Adrenal gland (tissue), 12 donors: Measurements from ENCODE around the gene KCNN3. TPM values are rescaled to one million over a fixed set of nuclear protein-coding genes. Genes with fewer than 3 reads are reported as not detected.

Experiments
- DNase-seq, 7 donors: peaks; one replicate each; pipeline ENCODE4 v3.0.0-alpha.2; 2019 to 2020
- H3K27ac ChIP-seq, 5 donors: fragments of 200-600 bp; sonication (generic) in 4 of 5; 1 replicate in 3 of 5; 2 replicates in 2 of 5; pipeline versions ENCODE4 v1.5.1 to v1.8.0; 2016 to 2020; ENCODE audit warnings: mild to moderate bottlenecking in 1 of 5
- H3K27me3 ChIP-seq: fragments of 200-600 bp; 2 replicates; pipeline ENCODE4 v1.8.0; 2021
- H3K36me3 ChIP-seq, 2 donors: fragments of 200-600 bp; replicated peaks in 1 of 2; 1 replicate in 1 of 2; 2 replicates in 1 of 2; pipeline versions ENCODE4 v1.5.1 to v1.8.0; 2018 to 2022
- H3K4me1 ChIP-seq, 2 donors: fragments of 200-600 bp; replicated peaks in 1 of 2; 1 replicate in 1 of 2; 2 replicates in 1 of 2; pipeline versions ENCODE4 v1.5.1 to v1.8.0; 2018 to 2021
- H3K4me3 ChIP-seq, 4 donors: fragments of 200-600 bp; sonication (generic) in 3 of 4; one replicate each; pipeline ENCODE4 v1.5.1; 2016 to 2018
- H3K9me3 ChIP-seq, 3 donors: fragments of 200-600 bp; sonication (generic) in 1 of 3; replicated peaks in 1 of 3; 1 replicate in 2 of 3; 2 replicates in 1 of 3; pipeline versions ENCODE4 v1.5.1 to v1.8.0; 2016 to 2021
- CTCF ChIP-seq, 6 experiments: fragments of 450-650 bp in 4 of 6; fragments of 200-600 bp in 2 of 6; sonication (generic) in 1 of 6; IDR thresholded peaks; 1 replicate in 5 of 6; 2 replicates in 1 of 6; pipeline versions ENCODE4 v1.5.1 to v1.8.0; 2016 to 2021; ENCODE audit warnings: antibody characterized with exemption in 6 of 6, mild to moderate bottlenecking in 2 of 6, moderate library complexity in 1 of 6
- POLR2A ChIP-seq, 2 donors: fragments of 450-650 bp; IDR thresholded peaks; one replicate each; pipeline ENCODE4 v1.6.1; 2017; ENCODE audit warnings: antibody characterized with exemption in 2 of 2, mild to moderate bottlenecking in 2 of 2, moderate library complexity in 1 of 2
- WGBS, 4 donors: extraction: QIAGEN DNeasy Blood & Tissue Kit in 2 of 4; methylation state at CpG; one replicate each; pipeline versions ENCODE4 v1.1.5 to v1.1.7; 2013 to 2017; 5-methylcytosine and 5-hydroxymethylcytosine counted together
- intact Hi-C, 2 donors: fragments of 100-400 bp; cut with DNase I; formaldehyde crosslinking; loops; one replicate each; pipeline versions ENCODE4 v1.14.1 to v1.15.0; 2022 to 2023
- polyA plus RNA-seq, 3 donors: library from polyadenylated mRNA; stranded (reverse); fragments of 200-250 nt in 2 of 3; fragments of 350-450 nt in 1 of 3; fragmentation: Illumina TruSeq in 1 of 3; extraction: RNeasy Lipid Tissue Mini Kit (QIAGEN cat#74804) in 1 of 3; gene quantifications; one replicate each; pipeline ENCODE4 v1.2.3, GENCODE V29; 2013 to 2014
- total RNA-seq, 9 donors: library from RNA; depleted of rRNA in 4 of 9; stranded (reverse); fragments of >200 nt in 4 of 9; fragments of 120-200 nt in 1 of 9; fragmentation: NEBNext Ultra II Directional in 1 of 9; extraction: Animal tissue kit (Norgen Biotek cat#: 25700) in 1 of 9; gene quantifications; one replicate each; pipeline versions ENCODE4 v1.1.0 to v1.2.4, GENCODE V29; 2013 to 2023
- donor health status: healthy with polysubstance abuse.
- donor health status: Bipolar disorder and iron deficiency.
- donor health status: DM: yes; HTN: yes; CAD: no.
- donor health status: DM: no; HTN: no; CAD: no.
- donor health status: DM: no; HTN: no; CAD: no.
- donor health status: DM: yes; HTN: yes; CAD: no.

Gene KCNN3
- total and polyA plus RNA-seq, 12 donors: 0.17 to 2.3 (median 0.97) TPM

GRCh38 chr1:154867841-154868605, 2.1 kb downstream of the KCNN3 start:
- Histone ChIP-seq H3K4me1 (peaks cover 0 to 11% of the 10 kb centered on the region in 2 donors), H3K27me3 (no peaks in the 10 kb centered on the region), H3K9me3 (no peaks in the 10 kb centered on the region), H3K27ac (peak overlapping the region in 1 of 5 donors; percentile 44), H3K36me3 (no peaks in the 10 kb centered on the region), H3K4me3 (no peak overlapping the region)
- 38 to 64% (median 54%) methylated on average over 12 to 19 of the region's 19 CpGs for WGBS, 4 donors
- intact Hi-C loops: no loop called here
- no peak for DNase-seq
- no peak for TF ChIP-seq CTCF (IDR thresholded peaks at IDR 0.05)
- TF ChIP-seq POLR2A (IDR thresholded peaks at IDR 0.05): no peak

GRCh38 chr1:154867064-154867825, 2.8 kb downstream of the KCNN3 start:
- no peak for TF ChIP-seq POLR2A (IDR thresholded peaks at IDR 0.05)
- TF ChIP-seq CTCF (IDR thresholded peaks at IDR 0.05): no peak
- intact Hi-C loops: no loop called here
- Histone ChIP-seq H3K9me3 (no peaks in the 10 kb centered on the region), H3K4me3 (no peak overlapping the region), H3K4me1 (peaks cover 0 to 11% of the 10 kb centered on the region in 2 donors), H3K27me3 (no peaks in the 10 kb centered on the region), H3K27ac (peak overlapping the region in 1 of 5 donors; percentile 56), H3K36me3 (no peaks in the 10 kb centered on the region)
- 20 to 41% (median 24%) methylated on average over 10 to 25 of the region's 25 CpGs for WGBS, 4 donors
- DNase-seq: peak in 5 of 7 donors; percentile 23 to 74 (median 45)

- Histone ChIP-seq H3K27ac (peak overlapping the region in 1 of 5 donors; percentile 56), H3K36me3 (no peaks in the 10 kb centered on the region), H3K4me3 (no peak overlapping the region), H3K4me1 (peaks cover 0 to 11% of the 10 kb centered on the region in 2 donors), H3K9me3 (no peaks in the 10 kb centered on the region), H3K27me3 (no peaks in the 10 kb centered on the region)
- intact Hi-C loops: no loop called here
- WGBS, 4 donors: 76 to 89% (median 83%) methylated on average over 13 to 14 of the region's 14 CpGs
- TF ChIP-seq POLR2A (IDR thresholded peaks at IDR 0.05): no peak
- no peak for TF ChIP-seq CTCF (IDR thresholded peaks at IDR 0.05)
- no peak for DNase-seq
Measured at GRCh38 chr1:154866257-154867063, 3.6 kb downstream of the KCNN3 start.
